HG03460 (cell line): ENCODE results near the gene VTI1A.

ENCODE experiments used
- ATAC-seq: cut with Tn5 transposase; IDR thresholded peaks from one replicate; pipeline ENCODE4 v1.9.1; 2021; ENCODE audit not compliant: unreplicated experiment

The VTI1A gene

GRCh38 chr10:112821663-112822062, 374.6 kb downstream of the VTI1A start:
- no peak for ATAC-seq

- ATAC-seq, result no peak
Observed at GRCh38 chr10:112823007-112823406, 376.0 kb downstream of the VTI1A start.

- no peak for ATAC-seq
Observed at GRCh38 chr10:112823604-112824003, 376.6 kb downstream of the VTI1A start.

- no peak for ATAC-seq
Observed at GRCh38 chr10:112826018-112826697, 379.1 kb downstream of the VTI1A start.

- no peak for ATAC-seq
Observed at GRCh38 chr10:112827086-112827485, 380.1 kb downstream of the VTI1A start.

GRCh38 chr10:112827951-112828350, 380.9 kb downstream of the VTI1A start:
- ATAC-seq, result no peak

GRCh38 chr10:112831859-112832258, 384.8 kb downstream of the VTI1A start:
- no peak for ATAC-seq

GRCh38 chr10:112832361-112832878, 385.4 kb downstream of the VTI1A start:
- ATAC-seq, result no peak

GRCh38 chr10:112832959-112833358, 385.9 kb downstream of the VTI1A start:
- no peak for ATAC-seq

- ATAC-seq, result no peak
Observed at GRCh38 chr10:112834751-112835181, 387.8 kb downstream of the VTI1A start.

- no peak for ATAC-seq
Observed at GRCh38 chr10:112835217-112835715, 388.3 kb downstream of the VTI1A start.

GRCh38 chr10:112835944-112836451, 389.0 kb downstream of the VTI1A start:
- no peak for ATAC-seq

GRCh38 chr10:112838784-112839481, 391.9 kb downstream of the VTI1A start:
- ATAC-seq, result no peak

- no peak for ATAC-seq
Observed at GRCh38 chr10:112839928-112840654, 393.1 kb downstream of the VTI1A start.

GRCh38 chr10:112841549-112841948, 394.5 kb downstream of the VTI1A start:
- ATAC-seq, result no peak

GRCh38 chr10:112842832-112843360, 395.9 kb downstream of the VTI1A start:
- peak; percentile 97 for ATAC-seq

- ATAC-seq, result no peak
Observed at GRCh38 chr10:112843623-112844022, 396.6 kb downstream of the VTI1A start.

- ATAC-seq, result no peak
Observed at GRCh38 chr10:112844681-112845544, 397.9 kb downstream of the VTI1A start.

- ATAC-seq, result no peak
Observed at GRCh38 chr10:112847778-112848177, 400.8 kb downstream of the VTI1A start.

- ATAC-seq, result no peak
Observed at GRCh38 chr10:112848228-112848627, 401.2 kb downstream of the VTI1A start.
